Activated T-cell treated with anti-CD3 and anti-CD28 coated beads, Interleukin-2, amount 50 U/mL, for 72 hours (primary cell): ENCODE data around the gene JAML. TPM values are rescaled to one million over a fixed set of nuclear protein-coding genes. Genes with fewer than 3 reads are reported as not detected.

Experiments used
- ATAC-seq, 2 donors: fragments of 150-1000 bp; cut with Tn5 transposase; replicated peaks in 1 of 2; 2 replicates each; pipeline ENCODE4 v1.10.0; 2021; ENCODE audit warnings: moderate library complexity in 2 of 2, mild to moderate bottlenecking in 1 of 2
- DNase-seq, 2 donors: peaks; one replicate each; pipeline ENCODE4 v3.0.0; 2021 to 2022; ENCODE audit warnings: mixed read lengths in 1 of 2
- H3K27ac Mint-ChIP-seq: one replicate; pipeline ENCODE4 v1.8.0; 2022; ENCODE audit warnings: mild to moderate bottlenecking, moderate library complexity, mixed read lengths
- H3K27me3 Mint-ChIP-seq: one replicate; pipeline ENCODE4 v1.8.0; 2022; ENCODE audit warnings: low read depth, mixed read lengths
- H3K36me3 Mint-ChIP-seq, 2 donors: one replicate each; pipeline ENCODE4 v1.8.0; 2022; ENCODE audit warnings: mixed read lengths in 2 of 2, mild to moderate bottlenecking in 1 of 2; ENCODE audit not compliant: insufficient read depth in 2 of 2
- H3K4me1 Mint-ChIP-seq: one replicate; pipeline ENCODE4 v1.8.0; 2022; ENCODE audit warnings: low read depth, mixed read lengths
- H3K4me3 Mint-ChIP-seq, 2 donors: one replicate each; pipeline ENCODE4 v1.8.0; 2022; ENCODE audit warnings: mild to moderate bottlenecking in 2 of 2, mixed read lengths in 2 of 2, moderate library complexity in 2 of 2
- H3K9me3 Mint-ChIP-seq, 2 donors: one replicate each; pipeline ENCODE4 v1.8.0; 2022; ENCODE audit warnings: mixed read lengths in 2 of 2
- total RNA-seq, 2 donors: library from RNA; stranded (reverse); gene quantifications; one replicate each; pipeline ENCODE4 v1.2.3, GENCODE V29; 2022

Gene JAML
- total RNA-seq, 2 donors from 2014 or later = 272 to 369 TPM

DNA sequence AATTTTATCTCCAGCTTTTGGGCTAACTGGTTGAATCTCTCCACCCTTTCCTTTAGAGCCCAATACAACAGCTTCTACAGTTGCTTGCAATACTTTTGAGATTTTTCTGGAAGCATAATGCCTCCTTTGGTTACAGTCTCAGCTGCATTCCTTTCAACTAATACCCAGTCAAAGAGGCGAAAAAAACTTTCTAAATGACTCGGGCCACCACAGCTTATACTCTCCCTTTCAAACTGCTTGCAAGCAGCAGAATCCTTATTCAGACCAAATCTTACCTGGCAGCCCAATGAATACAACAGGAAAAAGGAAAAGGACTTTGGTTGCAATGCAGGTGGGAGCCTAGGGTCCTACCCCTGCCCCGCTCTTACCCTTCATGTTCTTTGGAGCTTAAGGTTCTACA is 15.8 kb downstream of the JAML start:
- Mint-ChIP-seq H3K27me3 (no peaks in the 10 kb centered on the region), H3K36me3 (peaks cover 31 to 71% of the 10 kb centered on the region in 2 donors), H3K4me3 (peak overlapping the region; percentile 29 to 68), H3K4me1 (peaks cover 52% of the 10 kb centered on the region), H3K9me3 (peaks cover 0 to 1% of the 10 kb centered on the region in 2 donors), H3K27ac (peak overlapping the region; percentile 74)
- peak; percentile 38 to 58 for ATAC-seq
- no peak for DNase-seq

DNA sequence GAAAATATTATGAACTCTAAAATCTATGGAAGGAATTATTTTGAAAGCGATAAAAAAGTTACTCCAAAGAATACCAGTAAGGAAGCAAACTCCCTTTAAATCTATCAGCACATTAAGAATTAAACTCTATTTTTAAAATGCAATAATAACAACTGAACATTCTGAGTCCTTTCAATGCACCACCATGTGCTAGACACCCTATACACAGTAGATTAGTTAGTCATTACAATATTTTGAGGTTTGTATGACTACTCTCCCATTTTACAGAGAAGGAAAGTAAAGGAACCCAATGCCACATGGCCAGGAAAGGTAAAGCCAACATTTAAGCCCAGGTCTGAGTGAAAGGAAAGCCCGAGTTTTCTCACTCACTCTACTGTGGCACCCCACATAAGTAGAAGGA is 17.7 kb downstream of the JAML start:
- peak; percentile 48 to 51 for ATAC-seq
- H3K4me3 Mint-ChIP-seq = peak overlapping the region; percentile 43 to 84
- no peaks in the 10 kb centered on the region for H3K27me3 Mint-ChIP-seq
- DNase-seq = no peak
- H3K4me1 Mint-ChIP-seq = peaks cover 32% of the 10 kb centered on the region
- peaks cover 23 to 52% of the 10 kb centered on the region in 2 donors for H3K36me3 Mint-ChIP-seq
- H3K9me3 Mint-ChIP-seq = peaks cover 0 to 1% of the 10 kb centered on the region in 2 donors
- H3K27ac Mint-ChIP-seq = no peak overlapping the region

DNA sequence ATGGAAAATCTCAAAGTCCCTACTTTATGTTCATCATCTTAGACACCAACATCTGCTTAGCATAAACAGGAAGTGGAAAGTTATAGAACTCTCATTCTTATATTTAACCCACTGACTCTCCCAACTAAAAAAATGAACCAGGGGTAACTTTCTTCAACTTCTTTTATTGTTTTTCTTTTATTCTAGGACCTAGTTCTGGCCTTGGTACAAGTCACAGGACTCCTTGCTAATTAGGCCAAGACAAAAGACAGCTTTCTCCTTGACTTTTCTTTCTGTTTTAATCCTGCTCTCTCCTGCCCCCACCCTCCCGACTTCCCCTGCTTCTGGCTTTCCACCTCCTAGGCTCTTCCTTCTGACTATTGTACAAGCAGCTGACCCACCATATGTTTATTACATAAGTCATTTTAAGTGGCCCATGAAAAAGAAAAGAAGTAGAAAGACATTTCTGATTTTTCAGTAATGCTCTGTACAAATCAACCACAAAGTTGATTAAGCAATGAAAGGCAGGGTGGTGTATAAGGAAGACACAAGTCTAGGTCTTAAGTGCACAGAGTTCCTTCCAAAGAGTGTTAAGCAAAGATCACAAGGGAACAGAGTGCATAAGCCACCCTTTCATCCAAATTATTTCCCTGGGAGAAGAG is 18.3 kb downstream of the JAML start:
- H3K4me1 Mint-ChIP-seq = peaks cover 27% of the 10 kb centered on the region
- ATAC-seq (no peak), DNase-seq (no peak)
- H3K27me3 Mint-ChIP-seq = no peaks in the 10 kb centered on the region
- H3K27ac Mint-ChIP-seq = no peak overlapping the region
- peaks cover 20 to 46% of the 10 kb centered on the region in 2 donors for H3K36me3 Mint-ChIP-seq
- peak overlapping the region; percentile 43 to 84 for H3K4me3 Mint-ChIP-seq
- peaks cover 0 to 1% of the 10 kb centered on the region in 2 donors for H3K9me3 Mint-ChIP-seq

DNA sequence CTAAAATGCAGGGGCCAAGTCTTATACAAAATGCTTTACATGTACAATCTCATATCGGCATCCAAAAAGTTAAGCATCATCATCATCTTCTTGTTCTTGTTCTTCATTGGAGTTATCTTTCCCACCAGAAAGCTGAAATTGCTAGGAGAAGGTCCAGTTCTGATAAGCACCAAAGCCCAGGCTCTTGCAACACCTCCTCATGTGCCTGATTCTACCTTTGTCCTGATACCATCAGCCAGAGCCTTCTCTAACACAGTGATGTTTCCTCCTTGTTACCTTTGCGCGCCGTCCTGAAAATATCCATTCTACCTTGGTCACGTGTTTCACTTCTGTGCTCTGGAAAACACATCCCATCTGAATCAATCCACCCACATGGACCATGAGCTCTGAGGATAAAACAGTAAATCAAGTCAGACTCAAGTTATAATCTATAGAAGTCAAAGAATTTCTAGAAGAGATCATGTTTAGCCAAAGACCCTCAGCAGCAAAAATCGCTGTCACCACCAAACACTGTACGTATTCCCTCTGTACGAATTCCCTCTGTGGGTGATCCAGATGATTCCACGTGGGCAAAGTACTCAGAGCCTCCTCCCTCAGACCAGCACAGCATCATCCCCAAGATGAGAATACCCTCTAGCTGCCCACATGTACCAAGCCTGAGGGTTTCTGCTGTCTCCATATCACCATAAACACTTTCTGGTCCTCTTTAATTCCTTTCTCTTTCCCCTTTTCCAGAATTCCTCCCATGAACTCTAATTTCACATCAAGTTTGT is 19.0 kb downstream of the JAML start:
- Mint-ChIP-seq H3K9me3 (peaks cover 0 to 1% of the 10 kb centered on the region in 2 donors), H3K4me3 (peak overlapping the region; percentile 43 to 84), H3K36me3 (peaks cover 21 to 40% of the 10 kb centered on the region in 2 donors), H3K27me3 (no peaks in the 10 kb centered on the region), H3K27ac (no peak overlapping the region), H3K4me1 (peaks cover 19% of the 10 kb centered on the region)
- no peak for ATAC-seq
- DNase-seq = no peak

DNA sequence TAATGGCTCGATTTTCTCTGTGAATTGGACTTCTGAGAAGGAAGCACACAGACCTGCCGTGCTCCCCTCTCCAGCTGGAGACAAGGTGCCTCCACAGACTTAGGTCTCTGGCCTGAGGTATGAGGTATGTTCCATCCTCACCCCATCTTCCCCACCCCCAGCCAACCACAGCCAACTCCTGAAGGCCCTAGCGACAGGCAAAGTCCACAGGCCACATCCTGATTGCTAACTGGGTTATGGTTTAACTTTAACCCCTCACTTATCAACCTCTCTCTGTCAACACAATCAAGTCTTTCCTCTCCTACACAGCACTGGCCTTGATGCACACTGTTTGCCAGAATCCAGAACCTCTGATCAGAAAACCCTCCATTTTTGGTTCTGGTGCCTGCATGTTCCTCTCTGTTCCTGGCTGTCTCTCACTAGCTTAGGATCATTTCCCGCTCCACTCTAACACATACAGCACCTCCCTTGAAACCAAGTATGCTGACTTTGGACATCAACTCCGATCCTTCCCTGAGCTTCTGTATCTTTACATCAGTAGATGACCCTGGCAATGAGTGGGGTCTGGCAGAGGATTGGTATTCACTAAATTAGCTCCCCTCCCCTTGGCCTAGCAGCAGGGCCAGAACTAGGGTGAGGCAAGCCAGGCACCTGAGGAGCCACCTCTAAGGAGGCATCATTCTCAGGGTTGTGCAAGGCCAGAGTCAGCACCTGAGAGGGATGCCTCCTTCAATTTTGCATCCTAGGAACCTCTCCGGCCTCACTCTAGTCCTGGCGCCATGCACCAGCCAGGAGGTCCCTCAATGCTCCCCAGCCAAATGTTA is 22.0 kb downstream of the JAML start:
- Mint-ChIP-seq H3K4me1 (peaks cover 16% of the 10 kb centered on the region), H3K4me3 (no peak overlapping the region), H3K27ac (no peak overlapping the region), H3K27me3 (no peaks in the 10 kb centered on the region), H3K36me3 (peaks cover 19 to 39% of the 10 kb centered on the region in 2 donors), H3K9me3 (peaks cover 0 to 1% of the 10 kb centered on the region in 2 donors)
- peak; percentile 81 to 85 for DNase-seq
- ATAC-seq = peak; percentile 48 to 50

DNA sequence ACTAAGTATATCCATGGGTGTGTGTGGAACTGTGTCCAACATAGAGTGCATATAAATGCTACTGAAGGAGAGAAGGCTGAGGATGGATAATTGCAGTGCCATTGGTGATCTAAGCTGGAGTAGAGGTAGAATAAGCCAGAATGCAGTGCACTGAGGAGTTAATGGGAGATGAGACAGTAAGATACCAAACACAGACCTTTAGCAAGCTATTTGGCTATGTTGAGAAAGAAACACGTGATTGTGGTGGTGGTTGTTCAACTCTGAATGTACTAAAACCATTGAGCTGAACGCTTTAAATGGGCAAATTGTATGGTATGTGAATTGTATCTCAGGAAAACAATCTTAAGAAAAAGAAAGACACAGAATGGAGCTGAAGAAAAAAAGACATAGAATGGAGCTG is 22.8 kb downstream of the JAML start:
- ATAC-seq = peak; percentile 11 to 23
- no peak overlapping the region for H3K27ac Mint-ChIP-seq

DNA sequence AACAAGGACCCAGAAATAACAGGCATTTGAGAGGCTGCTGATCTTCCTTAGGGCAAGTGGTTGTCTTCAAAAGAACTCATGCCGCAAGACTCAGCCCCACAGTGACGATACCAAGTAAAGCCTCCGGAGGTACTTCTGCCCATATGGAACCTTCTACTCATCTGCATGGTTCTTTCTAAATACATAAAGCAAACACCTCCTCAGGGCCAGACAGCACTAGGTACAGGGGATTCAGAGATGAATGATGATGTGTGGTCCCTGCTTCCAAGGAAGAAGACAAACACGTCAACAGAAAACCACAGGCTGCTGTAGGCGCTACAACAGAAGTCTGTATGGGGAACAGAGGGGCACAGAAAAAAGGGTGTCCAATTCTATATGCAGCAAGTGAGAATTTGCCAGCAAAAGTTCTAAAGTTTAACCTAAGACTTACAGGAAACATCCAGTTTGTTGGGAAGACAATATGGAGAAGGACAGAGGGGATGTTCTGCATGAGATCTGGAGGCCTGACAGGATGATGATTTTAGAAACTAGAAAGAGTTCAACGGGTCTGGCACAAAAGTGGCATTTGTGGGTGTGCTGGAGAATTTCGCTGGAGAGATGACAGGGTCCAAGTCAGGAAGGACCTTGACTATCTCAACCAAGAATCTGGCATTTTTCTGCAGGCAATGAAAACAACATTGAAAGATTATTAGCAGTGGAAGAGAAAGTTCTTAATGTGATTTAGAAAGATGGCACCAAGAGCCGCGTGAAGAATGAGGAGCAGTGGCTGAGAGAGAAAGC is 23.7 kb downstream of the JAML start:
- peaks cover 11 to 37% of the 10 kb centered on the region in 2 donors for H3K36me3 Mint-ChIP-seq
- H3K4me1 Mint-ChIP-seq = peaks cover 18% of the 10 kb centered on the region
- H3K27me3 Mint-ChIP-seq = no peaks in the 10 kb centered on the region
- H3K9me3 Mint-ChIP-seq = no peaks in the 10 kb centered on the region
- peak; percentile 89 to 90 for ATAC-seq
- DNase-seq = peak; percentile 72 to 77
- no peak overlapping the region for H3K27ac Mint-ChIP-seq
- H3K4me3 Mint-ChIP-seq = no peak overlapping the region

More for the DNA sequence above, 22.8 kb downstream of the JAML start:
- peaks cover 15 to 37% of the 10 kb centered on the region in 2 donors for H3K36me3 Mint-ChIP-seq
- H3K27me3 Mint-ChIP-seq = no peaks in the 10 kb centered on the region
- DNase-seq = no peak
- H3K4me3 Mint-ChIP-seq = no peak overlapping the region
- peaks cover 0 to 1% of the 10 kb centered on the region in 2 donors for H3K9me3 Mint-ChIP-seq
- peaks cover 18% of the 10 kb centered on the region for H3K4me1 Mint-ChIP-seq

DNA sequence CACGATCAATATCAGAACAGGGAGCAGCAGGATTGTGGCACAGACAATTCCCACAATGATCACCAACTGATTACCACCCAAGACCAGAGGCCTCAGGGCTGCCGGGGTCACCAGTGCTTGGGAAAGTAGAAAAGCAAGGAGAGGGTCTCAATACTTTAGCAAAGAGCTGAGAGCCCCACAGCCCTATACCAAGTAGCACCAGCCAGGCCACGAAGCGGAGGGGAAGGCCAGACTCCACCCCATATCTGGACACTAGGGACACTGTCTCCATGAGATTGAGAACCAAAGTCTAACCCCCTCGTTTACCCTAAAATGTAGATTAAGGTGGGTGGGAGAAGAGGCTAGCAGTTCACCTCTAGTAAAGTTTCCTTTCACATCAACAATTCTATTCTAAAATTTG is 24.3 kb downstream of the JAML start:
- Mint-ChIP-seq H3K27me3 (no peaks in the 10 kb centered on the region), H3K36me3 (peaks cover 5 to 33% of the 10 kb centered on the region in 2 donors), H3K27ac (no peak overlapping the region), H3K4me1 (peaks cover 18% of the 10 kb centered on the region), H3K9me3 (no peaks in the 10 kb centered on the region), H3K4me3 (no peak overlapping the region)
- DNase-seq = no peak
- ATAC-seq = peak; percentile 3 to 5

DNA sequence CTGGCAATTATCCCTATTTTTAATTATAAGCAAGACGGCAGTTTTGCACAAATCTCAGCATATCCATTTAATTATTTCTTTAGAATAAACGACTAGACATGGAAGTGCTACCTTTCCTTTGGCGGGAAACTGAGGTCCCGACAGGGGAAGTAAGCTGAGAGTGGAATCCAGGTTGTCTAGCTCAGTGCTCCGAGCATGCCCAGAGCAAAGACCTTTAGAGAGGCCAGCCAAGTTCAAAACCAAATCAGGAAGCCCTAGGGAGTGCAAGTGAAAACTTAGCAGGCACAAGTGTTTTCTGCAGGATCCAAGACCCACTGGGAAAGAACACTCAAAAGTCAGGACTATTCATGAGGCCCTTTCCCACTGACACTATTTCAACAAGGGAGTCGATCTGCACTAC is 25.7 kb downstream of the JAML start:
- Mint-ChIP-seq H3K4me3 (peak overlapping the region in 1 of 2 donors; percentile 76), H3K27me3 (no peaks in the 10 kb centered on the region), H3K9me3 (no peaks in the 10 kb centered on the region), H3K27ac (peak overlapping the region; percentile 89), H3K4me1 (peaks cover 28% of the 10 kb centered on the region), H3K36me3 (peaks cover 5 to 41% of the 10 kb centered on the region in 2 donors)
- DNase-seq (no peak), ATAC-seq (no peak)

DNA sequence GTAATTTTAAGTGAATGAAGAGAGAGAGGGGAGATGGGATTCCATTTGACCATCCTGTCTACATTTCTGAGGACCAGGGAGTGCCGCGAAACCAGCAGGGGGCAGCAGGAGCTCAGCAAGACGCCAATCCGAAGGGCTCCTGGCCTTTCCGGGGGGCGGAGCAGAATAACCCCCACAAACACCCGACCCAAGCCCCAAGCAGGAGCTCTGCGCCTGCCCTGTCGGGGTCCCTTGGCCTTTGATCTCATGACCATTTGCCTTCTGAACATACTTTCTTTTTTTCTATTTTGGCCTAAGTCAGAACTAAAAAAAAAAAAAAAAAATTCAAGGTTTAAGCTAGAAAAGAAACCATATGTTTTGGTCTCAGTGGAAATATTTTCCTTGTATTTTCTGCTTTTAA is 26.4 kb downstream of the JAML start:
- Mint-ChIP-seq H3K36me3 (peaks cover 12 to 48% of the 10 kb centered on the region in 2 donors), H3K9me3 (no peaks in the 10 kb centered on the region), H3K27ac (peak overlapping the region; percentile 89), H3K4me1 (peaks cover 32% of the 10 kb centered on the region), H3K4me3 (peak overlapping the region in 1 of 2 donors; percentile 76), H3K27me3 (no peaks in the 10 kb centered on the region)
- DNase-seq = peak; percentile 88 to 90
- peak; percentile 8 to 34 for ATAC-seq

DNA sequence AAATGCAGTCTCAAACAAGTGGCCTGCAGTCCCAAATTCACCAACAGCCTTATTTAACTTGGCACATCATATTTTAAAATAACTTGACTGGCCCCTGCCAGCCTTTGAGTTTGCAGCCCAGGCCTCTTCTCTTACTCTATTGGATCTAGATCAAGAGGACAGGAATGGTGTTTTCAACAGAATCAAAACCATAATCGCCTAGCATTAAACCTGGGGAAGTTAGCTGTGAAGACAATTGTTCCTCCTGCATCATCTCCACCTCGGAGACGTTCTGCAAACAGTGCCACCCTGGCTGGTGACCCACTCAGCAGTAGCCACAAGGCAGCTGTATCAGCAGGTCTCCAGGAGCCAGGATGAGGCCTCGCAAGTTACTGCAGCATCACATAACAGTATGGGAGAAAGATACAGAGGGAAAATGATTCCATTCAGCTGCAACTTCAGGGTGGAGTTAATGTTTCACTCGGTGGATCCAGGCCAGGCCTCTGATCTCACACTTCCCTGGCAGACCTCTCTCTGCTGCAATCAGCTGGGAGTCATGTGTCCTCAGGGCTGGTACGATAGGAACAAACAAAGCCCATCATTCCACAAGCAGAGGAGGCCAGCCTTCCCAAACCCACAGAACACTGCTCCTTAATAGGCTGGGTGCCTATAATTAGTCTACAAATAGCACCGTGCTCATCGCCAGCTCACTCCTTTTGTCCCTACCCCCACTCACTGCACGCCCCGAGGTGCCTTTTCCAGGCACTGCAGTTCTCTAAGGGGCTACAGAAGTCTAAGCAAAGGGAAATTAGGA is 29.8 kb downstream of the JAML start:
- H3K36me3 Mint-ChIP-seq = peaks cover 22 to 60% of the 10 kb centered on the region in 2 donors

More for the DNA sequence above, 29.8 kb downstream of the JAML start:
- peaks cover 32% of the 10 kb centered on the region for H3K4me1 Mint-ChIP-seq
- peaks cover 2 to 4% of the 10 kb centered on the region in 2 donors for H3K9me3 Mint-ChIP-seq
- peaks cover 5% of the 10 kb centered on the region for H3K27me3 Mint-ChIP-seq
- no peak for DNase-seq
- no peak overlapping the region for H3K4me3 Mint-ChIP-seq
- no peak for ATAC-seq
- H3K27ac Mint-ChIP-seq = peak overlapping the region; percentile 19
